Stimulated activated CD4-positive, alpha-beta T cell treated with anti-CD3 and anti-CD28 coated beads, TNF-alpha, amount 100 ng/mL, for 4 hours (primary cell): ENCODE measurements around the gene LRRC51.
"Not testable (repeated sequence)": the region's sequence is repeated elsewhere in the genome, so short reads cannot be mapped to it uniquely, and the experiment has no call there.

Experiments
- DNase-seq, 3 experiments: peaks; one replicate each; pipeline ENCODE4 v3.0.0-alpha.2; 2020; ENCODE audit warnings: low read depth in 3 of 3

LRRC51 gene

GRCh38 chr11:72111300-72112142 lies 30.9 kb downstream of the LRRC51 start:
- DNase-seq = no peak

GRCh38 chr11:72112143-72112977 lies 31.7 kb downstream of the LRRC51 start, which contains the start of gene ANAPC15:
ANAPC15 (minus strand) TSS chr11:72112695; CDS start chr11:72111276, 1,419 bp downstream.
- peak; percentile 89 to 97 (median 97) for DNase-seq

- DNase-seq = no peak
These were observed 32.5 kb downstream of the LRRC51 start for GRCh38 chr11:72112978-72113808.

GRCh38 chr11:72114570-72114969 lies 33.9 kb downstream of the LRRC51 start:
- no peak for DNase-seq

- DNase-seq = no peak
These were observed 35.5 kb downstream of the LRRC51 start for GRCh38 chr11:72116019-72116755.

GRCh38 chr11:72119198-72119597 lies 38.5 kb downstream of the LRRC51 start:
- DNase-seq = no peak

GRCh38 chr11:72120930-72121329 lies 40.3 kb downstream of the LRRC51 start:
- DNase-seq = no peak

GRCh38 chr11:72122607-72123006 lies 42.0 kb downstream of the LRRC51 start:
- no peak for DNase-seq

GRCh38 chr11:72123117-72123653 lies 42.5 kb downstream of the LRRC51 start:
- no peak for DNase-seq

GRCh38 chr11:72124046-72124445 lies 43.4 kb downstream of the LRRC51 start:
- no peak for DNase-seq

- no peak for DNase-seq
These were observed 45.3 kb downstream of the LRRC51 start for GRCh38 chr11:72125956-72126355.

- DNase-seq = no peak
These were observed 47.3 kb downstream of the LRRC51 start for GRCh38 chr11:72127923-72128322.

GRCh38 chr11:72129381-72129780 lies 48.7 kb downstream of the LRRC51 start:
- no peak for DNase-seq

- no peak for DNase-seq
These were observed 52.0 kb downstream of the LRRC51 start for GRCh38 chr11:72132646-72133045.

- DNase-seq = not testable (repeated sequence)
These were observed 54.8 kb downstream of the LRRC51 start, which contains the start of gene FOLR3 for GRCh38 chr11:72135473-72135872. FOLR3 (plus strand) TSS chr11:72135725; CDS start chr11:72135953, 228 bp downstream.

GRCh38 chr11:72135891-72136683 lies 55.4 kb downstream of the LRRC51 start:
- no peak for DNase-seq

GRCh38 chr11:72136684-72137262 lies 56.1 kb downstream of the LRRC51 start:
- DNase-seq = no peak

- no peak for DNase-seq
These were observed 58.3 kb downstream of the LRRC51 start for GRCh38 chr11:72138821-72139390.

GRCh38 chr11:72139500-72139899 lies 58.9 kb downstream of the LRRC51 start:
- DNase-seq = no peak
